PC-9 (cell line): Measurements from ENCODE around the gene GJC3. TPM values are rescaled to one million over a fixed set of nuclear protein-coding genes. Genes with fewer than 3 reads are reported as not detected.
A peak's percentile ranks its signal among the peaks of the same experiment; 100 is the strongest.

Experiments
- BruUV-seq: library from RNA; stranded (reverse); fragments of 400-500 nt; replicated peaks from 2 replicates; lab custom pipeline; 2021; lab: Mats Ljungman, UMichigan
- CTCF ChIA-PET: fragments of 300-600 bp; sonication (Branson Sonifier 250); formaldehyde crosslinking; loops from one replicate; lab custom pipeline; 2022; ENCODE audit warnings: antibody characterized with exemption; lab: Charles Lee
- POLR2A ChIA-PET: fragments of 300-600 bp; sonication (Branson Sonifier 250); formaldehyde crosslinking; loops from one replicate; lab custom pipeline; 2022; ENCODE audit warnings: antibody characterized with exemption; ENCODE audit not compliant: unreplicated experiment; lab: Charles Lee
- DNase-seq, 2 experiments: peaks; one replicate each; pipeline versions ENCODE4 v3.0.0 to v3.0.0-alpha.2; 2015 to 2022; ENCODE audit warnings: mixed read lengths in 1 of 2
- H2AFZ ChIP-seq: fragments of 200-600 bp; sonication (generic); 2 replicates; pipeline ENCODE4 v1.8.1; 2017; ENCODE audit warnings: antibody characterized with exemption
- H3F3A ChIP-seq: fragments of 200-600 bp; sonication (generic); 2 replicates; pipeline ENCODE4 v1.8.1; 2017; ENCODE audit warnings: antibody characterized with exemption, mild to moderate bottlenecking, low read depth; ENCODE audit not compliant: insufficient read depth
- H3K27ac ChIP-seq: fragments of 200-600 bp; sonication (generic); 2 replicates; pipeline ENCODE4 v1.6.1; 2016; ENCODE audit warnings: mixed run types
- H3K27me3 ChIP-seq: fragments of 200-600 bp; sonication (generic); 2 replicates; pipeline ENCODE4 v1.6.1; 2016; ENCODE audit warnings: low read depth, mixed run types; ENCODE audit not compliant: insufficient read depth
- H3K36me3 ChIP-seq: fragments of 200-600 bp; sonication (generic); 2 replicates; pipeline ENCODE4 v1.6.1; 2016; ENCODE audit warnings: low read depth, mixed run types
- H3K4me1 ChIP-seq: fragments of 200-600 bp; sonication (generic); replicated peaks from 2 replicates; pipeline ENCODE4 v1.6.1; 2016; ENCODE audit warnings: mixed run types; ENCODE audit not compliant: insufficient read depth
- H3K4me2 ChIP-seq: fragments of 200-600 bp; sonication (generic); 2 replicates; pipeline ENCODE4 v1.6.1; 2017; ENCODE audit warnings: mixed run types
- H3K4me3 ChIP-seq: fragments of 200-600 bp; sonication (generic); 2 replicates; pipeline ENCODE4 v1.6.1; 2016; ENCODE audit warnings: mixed run types
- H3K79me2 ChIP-seq: fragments of 200-600 bp; sonication (generic); 2 replicates; pipeline ENCODE4 v1.6.1; 2017; ENCODE audit warnings: low read depth, mixed run types
- H3K9me2 ChIP-seq: fragments of 200-600 bp; sonication (generic); 2 replicates; pipeline ENCODE4 v1.8.1; 2017; ENCODE audit warnings: mild to moderate bottlenecking; ENCODE audit not compliant: insufficient read depth
- H3K9me3 ChIP-seq: fragments of 200-600 bp; sonication (generic); 2 replicates; pipeline ENCODE4 v1.8.1; 2016; ENCODE audit warnings: low read depth; ENCODE audit not compliant: insufficient read depth
- H4K20me1 ChIP-seq: fragments of 200-600 bp; sonication (generic); 2 replicates; pipeline ENCODE4 v1.8.1; 2017; ENCODE audit not compliant: insufficient read depth
- EZH2 ChIP-seq: fragments of 200-600 bp; sonication (generic); IDR thresholded peaks from 2 replicates; pipeline ENCODE4 v1.8.0; 2017; ENCODE audit warnings: antibody characterized with exemption, low read depth
- intact Hi-C: fragments of 100-400 bp; cut with micrococcal nuclease; formaldehyde crosslinking; loops from one replicate; pipeline ENCODE4 v1.10.0; 2022; ENCODE audit not compliant: unreplicated experiment
- total RNA-seq: library from RNA; stranded (reverse); gene quantifications from 2 replicates; pipeline ENCODE4 v1.2.3, GENCODE V29; 2021
- TF ChIP-seq, protein P1 (sequence below): fragments of 200-600 bp; sonication (generic); conservative IDR thresholded peaks from 2 replicates; pipeline ENCODE4 v1.6.1; 2017; ENCODE audit warnings: mixed run types, antibody characterized with exemption, mild to moderate bottlenecking, moderate library complexity

Gene GJC3
- total RNA-seq, 1 experiment from 2014 or later, result not detected

DNA sequence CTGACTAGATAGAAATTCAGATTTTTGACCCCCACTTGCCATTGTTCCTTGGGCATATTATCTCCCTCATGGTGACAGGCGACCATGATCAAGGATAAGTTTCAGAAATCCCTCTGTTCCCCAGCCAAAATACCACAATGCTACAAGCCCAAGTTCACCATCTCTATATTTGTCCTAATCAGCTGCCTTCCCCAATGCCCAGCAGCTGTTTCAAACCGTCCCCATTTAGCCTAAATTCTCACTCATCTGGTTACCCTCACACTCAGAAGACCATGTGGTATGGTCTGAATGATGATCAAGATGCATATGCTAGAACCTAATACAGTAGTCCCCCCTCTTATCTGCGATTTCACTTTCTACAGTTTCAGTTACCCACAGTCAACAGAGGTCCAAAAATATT, 956 bp upstream of the GJC3 start:
- 0 out of 2 replicates have a peak, but pooled peaks cover 3% of the 10 kb centered on the region for H3K4me1 ChIP-seq
- POLR2A ChIA-PET, result no interaction called here
- no peak overlapping the region for H3K4me3 ChIP-seq
- TF ChIP-seq, protein P1, sequence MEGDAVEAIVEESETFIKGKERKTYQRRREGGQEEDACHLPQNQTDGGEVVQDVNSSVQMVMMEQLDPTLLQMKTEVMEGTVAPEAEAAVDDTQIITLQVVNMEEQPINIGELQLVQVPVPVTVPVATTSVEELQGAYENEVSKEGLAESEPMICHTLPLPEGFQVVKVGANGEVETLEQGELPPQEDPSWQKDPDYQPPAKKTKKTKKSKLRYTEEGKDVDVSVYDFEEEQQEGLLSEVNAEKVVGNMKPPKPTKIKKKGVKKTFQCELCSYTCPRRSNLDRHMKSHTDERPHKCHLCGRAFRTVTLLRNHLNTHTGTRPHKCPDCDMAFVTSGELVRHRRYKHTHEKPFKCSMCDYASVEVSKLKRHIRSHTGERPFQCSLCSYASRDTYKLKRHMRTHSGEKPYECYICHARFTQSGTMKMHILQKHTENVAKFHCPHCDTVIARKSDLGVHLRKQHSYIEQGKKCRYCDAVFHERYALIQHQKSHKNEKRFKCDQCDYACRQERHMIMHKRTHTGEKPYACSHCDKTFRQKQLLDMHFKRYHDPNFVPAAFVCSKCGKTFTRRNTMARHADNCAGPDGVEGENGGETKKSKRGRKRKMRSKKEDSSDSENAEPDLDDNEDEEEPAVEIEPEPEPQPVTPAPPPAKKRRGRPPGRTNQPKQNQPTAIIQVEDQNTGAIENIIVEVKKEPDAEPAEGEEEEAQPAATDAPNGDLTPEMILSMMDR, result no peak
- no peak for TF ChIP-seq EZH2
- CTCF ChIA-PET, result interaction anchor here (1.0 kb wide), 1 partner anchor 17 kb away, joined by 4 read pairs; no protein-coding TSS in a partner anchor
- H4K20me1 ChIP-seq, result no peaks in the 10 kb centered on the region
- no peak overlapping the region for H3K4me2 ChIP-seq
- H3K27me3 ChIP-seq, result peaks cover 75% of the 10 kb centered on the region
- no peaks in the 10 kb centered on the region; the same call in 1 of the 2 replicates for H3K9me3 ChIP-seq
- H3K79me2 ChIP-seq, result no peaks in the 10 kb centered on the region
- no peak overlapping the region for H3K27ac ChIP-seq
- no peak overlapping the region for H2AFZ ChIP-seq
- intact Hi-C loops, result no loop called here
- H3K36me3 ChIP-seq, result no peaks in the 10 kb centered on the region
- no peak for DNase-seq
- H3K9me2 ChIP-seq, result no peaks in the 10 kb centered on the region
- no peaks in the 10 kb centered on the region for H3F3A ChIP-seq
- BruUV-seq, result no TSS peak

DNA sequence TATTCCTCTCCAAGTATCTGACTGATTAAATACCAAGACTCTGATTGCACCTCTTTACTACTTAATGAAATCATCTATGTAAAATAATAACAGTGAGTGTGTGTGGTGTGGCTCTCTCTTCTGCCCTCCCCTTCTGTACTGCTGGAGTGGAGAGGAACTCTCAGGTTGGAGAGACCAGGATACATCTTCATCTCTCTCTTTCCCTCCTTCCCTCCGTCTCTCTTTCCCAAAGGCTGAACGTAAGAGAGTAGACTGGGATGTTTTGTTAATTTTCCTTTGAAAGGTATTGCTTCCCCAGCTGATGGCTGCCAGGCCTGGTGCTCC, 272 bp upstream of the GJC3 start:
- H3K79me2 ChIP-seq, result no peaks in the 10 kb centered on the region
- intact Hi-C loops, result loop anchor here (1.0 to 5.0 kb wide), 2 partner anchors 48 to 62 kb away; partner anchors contain the start of gene AZGP1
- H3K4me2 ChIP-seq, result peak overlapping the region; percentile 76
- no peak for DNase-seq
- H3K36me3 ChIP-seq, result no peaks in the 10 kb centered on the region
- peak overlapping the region; percentile 64; the same call in 1 of the 2 replicates for H2AFZ ChIP-seq
- H3K4me3 ChIP-seq, result no peak overlapping the region; the same call in 1 of the 2 replicates
- H4K20me1 ChIP-seq, result no peaks in the 10 kb centered on the region
- no peaks in the 10 kb centered on the region for H3K9me2 ChIP-seq
- ChIA-PET CTCF (interaction anchor here (0.5 to 1.0 kb wide), 4 partner anchors 10 to 298 kb away, joined by 3 to 5 read pairs (median 4); partner anchors contain the start of gene TRIM4), POLR2A (interaction anchor here (0.5 to 0.7 kb wide), 3 partner anchors 10 to 168 kb away, joined by 3 read pairs; partner anchors contain the start of gene TRIM4)
- 0 out of 2 replicates have a peak, but pooled peaks cover 3% of the 10 kb centered on the region for H3K4me1 ChIP-seq
- no peak for TF ChIP-seq EZH2
- TF ChIP-seq, protein P1, result peak; percentile 11; the same call in 1 of the 2 replicates
- H3K27me3 ChIP-seq, result peaks cover 68% of the 10 kb centered on the region
- H3K9me3 ChIP-seq, result no peaks in the 10 kb centered on the region; the same call in 1 of the 2 replicates
- no peaks in the 10 kb centered on the region for H3F3A ChIP-seq
- BruUV-seq, result no TSS peak
- H3K27ac ChIP-seq, result no peak overlapping the region

DNA sequence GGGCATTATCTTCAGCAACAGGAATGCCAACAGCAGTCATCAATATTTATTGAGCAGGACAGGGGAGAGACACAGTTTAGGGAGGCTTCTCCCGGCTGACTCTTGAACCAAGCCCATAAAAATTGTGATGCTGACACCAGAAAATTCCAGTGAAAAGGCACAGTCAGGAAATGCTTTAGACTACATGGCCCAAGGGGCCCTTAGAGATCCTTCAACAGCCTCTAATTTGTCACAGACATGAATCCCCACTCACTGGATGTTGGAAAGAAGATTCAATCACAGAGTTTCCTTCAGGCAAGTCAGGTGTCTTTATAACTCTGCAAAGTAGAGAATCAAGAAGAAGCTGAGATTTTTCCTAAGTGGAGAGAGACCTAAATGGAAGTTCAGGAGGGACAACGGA, 1.2 kb downstream of the GJC3 start:
- CTCF ChIA-PET, result no interaction called here
- H3K4me1 ChIP-seq, result 0 out of 2 replicates have a peak, but pooled peaks cover 3% of the 10 kb centered on the region
- no peak for DNase-seq

More for the DNA sequence above, 1.2 kb downstream of the GJC3 start:
- Histone ChIP-seq H3K9me3 (no peaks in the 10 kb centered on the region; the same call in 1 of the 2 replicates), H3K27me3 (peaks cover 54% of the 10 kb centered on the region), H3K9me2 (no peaks in the 10 kb centered on the region), H2AFZ (no peak overlapping the region), H3K36me3 (no peaks in the 10 kb centered on the region), H3K4me3 (no peak overlapping the region), H3F3A (no peaks in the 10 kb centered on the region), H3K27ac (no peak overlapping the region), H3K79me2 (no peaks in the 10 kb centered on the region), H3K4me2 (no peak overlapping the region), H4K20me1 (no peaks in the 10 kb centered on the region)
- POLR2A ChIA-PET, result no interaction called here
- intact Hi-C loops, result loop anchor here (5.0 kb wide), 1 partner anchor 49 kb away; the partner anchor contains the start of gene AZGP1
- no peak for TF ChIP-seq EZH2
- TF ChIP-seq, protein P1, result no peak
- no TSS peak for BruUV-seq
